ENCODE results near the gene EHMT2. TPM values are rescaled to one million over a fixed set of nuclear protein-coding genes. Genes with fewer than 3 reads are reported as not detected.
"Not testable (repeated sequence)": the region's sequence is repeated elsewhere in the genome, so short reads cannot be mapped to it uniquely, and the experiment has no call there.

Gene EHMT2
- total RNA-seq, 6 experiments from 2014 or later, result 43.4 to 47.4 (median 45.9) TPM

GRCh38 chr6:31864123-31864562 is 33.4 kb downstream of the EHMT2 start:
- not testable (repeated sequence) for H3K9me3 Mint-ChIP-seq; H3K27me3 Mint-ChIP-seq (ENCODE audit: insufficient read depth); DNase-seq; H3K36me3 Mint-ChIP-seq (ENCODE audit: low read depth)
- peaks cover 25% of the 10 kb centered on the region for H3K4me1 Mint-ChIP-seq (ENCODE audit: low read depth)
- H3K4me3 Mint-ChIP-seq, result peak overlapping the region; percentile 98
- TF ChIP-seq, protein P1, sequence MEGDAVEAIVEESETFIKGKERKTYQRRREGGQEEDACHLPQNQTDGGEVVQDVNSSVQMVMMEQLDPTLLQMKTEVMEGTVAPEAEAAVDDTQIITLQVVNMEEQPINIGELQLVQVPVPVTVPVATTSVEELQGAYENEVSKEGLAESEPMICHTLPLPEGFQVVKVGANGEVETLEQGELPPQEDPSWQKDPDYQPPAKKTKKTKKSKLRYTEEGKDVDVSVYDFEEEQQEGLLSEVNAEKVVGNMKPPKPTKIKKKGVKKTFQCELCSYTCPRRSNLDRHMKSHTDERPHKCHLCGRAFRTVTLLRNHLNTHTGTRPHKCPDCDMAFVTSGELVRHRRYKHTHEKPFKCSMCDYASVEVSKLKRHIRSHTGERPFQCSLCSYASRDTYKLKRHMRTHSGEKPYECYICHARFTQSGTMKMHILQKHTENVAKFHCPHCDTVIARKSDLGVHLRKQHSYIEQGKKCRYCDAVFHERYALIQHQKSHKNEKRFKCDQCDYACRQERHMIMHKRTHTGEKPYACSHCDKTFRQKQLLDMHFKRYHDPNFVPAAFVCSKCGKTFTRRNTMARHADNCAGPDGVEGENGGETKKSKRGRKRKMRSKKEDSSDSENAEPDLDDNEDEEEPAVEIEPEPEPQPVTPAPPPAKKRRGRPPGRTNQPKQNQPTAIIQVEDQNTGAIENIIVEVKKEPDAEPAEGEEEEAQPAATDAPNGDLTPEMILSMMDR (IDR thresholded peaks at IDR 0.05), result peak; percentile 15; the same call in 1 of the 2 replicates
- peak overlapping the region; percentile 85 for H3K27ac Mint-ChIP-seq

GRCh38 chr6:31862344-31863235 is 34.9 kb downstream of the EHMT2 start, which contains the start of gene NEU1:
Gene NEU1, minus strand, starts transcription at chr6:31862821. Its CDS starts 45 bp downstream, at chr6:31862776.
- DNase-seq, result peak; percentile 100
- no peaks in the 10 kb centered on the region for H3K9me3 Mint-ChIP-seq
- TF ChIP-seq, protein P1 (IDR thresholded peaks at IDR 0.05), result no peak
- no peaks in the 10 kb centered on the region for H3K36me3 Mint-ChIP-seq (ENCODE audit: low read depth)
- H3K27ac Mint-ChIP-seq, result peak within 1 kb of the TSS; percentile 85
- H3K4me3 Mint-ChIP-seq, result peak within 1 kb of the TSS; percentile 98
- H3K27me3 Mint-ChIP-seq (ENCODE audit: insufficient read depth), result peaks cover 3% of the 10 kb centered on the region
- H3K4me1 Mint-ChIP-seq (ENCODE audit: low read depth), result peaks cover 25% of the 10 kb centered on the region

DNA sequence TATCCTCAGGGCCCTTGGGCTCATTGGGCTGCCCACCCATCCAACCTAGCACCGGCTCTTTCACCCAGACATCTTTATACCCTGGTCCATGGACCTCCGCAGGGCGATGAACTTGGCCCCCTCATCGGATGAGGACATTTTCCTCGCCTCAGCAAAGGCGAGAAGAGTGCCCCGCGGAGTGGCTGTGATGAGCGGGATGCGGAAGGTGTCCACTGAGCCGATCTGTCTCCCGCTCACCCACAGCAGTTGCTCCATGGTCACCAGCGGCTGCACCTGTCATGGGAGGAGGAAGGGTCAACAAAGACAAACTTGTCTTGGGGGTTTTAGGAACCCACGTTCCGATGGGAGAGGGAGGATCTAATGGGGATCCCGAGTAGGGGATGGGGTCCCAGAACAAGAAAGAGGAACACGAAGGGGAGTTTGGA is 35.6 kb downstream of the EHMT2 start:
- H3K9me3 Mint-ChIP-seq, result no peaks in the 10 kb centered on the region
- peaks cover 25% of the 10 kb centered on the region for H3K4me1 Mint-ChIP-seq (ENCODE audit: low read depth)

DNA sequence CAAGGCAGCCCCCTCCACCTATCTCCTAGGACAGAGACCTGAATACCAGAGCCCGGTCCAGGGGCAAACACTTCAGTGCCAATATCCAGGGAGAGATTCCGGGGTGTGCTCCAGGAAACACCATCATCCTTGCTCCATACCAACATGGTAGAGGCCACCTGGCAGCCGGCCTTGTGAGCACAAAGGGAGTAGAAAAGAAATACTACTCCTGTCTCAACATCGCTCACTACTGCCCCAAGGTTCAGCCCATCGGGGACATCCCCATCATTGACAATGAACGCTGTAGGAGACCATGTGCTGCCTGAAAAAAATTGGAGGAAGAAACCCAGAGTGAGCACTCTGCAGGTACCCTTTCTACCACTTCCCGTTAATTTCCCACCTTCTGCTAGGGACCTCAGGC is 36.3 kb downstream of the EHMT2 start:
- H3K27me3 Mint-ChIP-seq (ENCODE audit: insufficient read depth), result peaks cover 3% of the 10 kb centered on the region
- no peaks in the 10 kb centered on the region for H3K36me3 Mint-ChIP-seq (ENCODE audit: low read depth)
- H3K4me1 Mint-ChIP-seq (ENCODE audit: low read depth), result peaks cover 25% of the 10 kb centered on the region
- H3K4me3 Mint-ChIP-seq, result peak overlapping the region; percentile 98; the same call in 1 of the 2 replicates
- no peaks in the 10 kb centered on the region for H3K9me3 Mint-ChIP-seq
- TF ChIP-seq, protein P1 (IDR thresholded peaks at IDR 0.05), result no peak
- DNase-seq, result no peak
- no peak overlapping the region for H3K27ac Mint-ChIP-seq

More for the DNA sequence above, 35.6 kb downstream of the EHMT2 start:
- TF ChIP-seq, protein P1 (IDR thresholded peaks at IDR 0.05), result no peak
- no peaks in the 10 kb centered on the region for H3K36me3 Mint-ChIP-seq (ENCODE audit: low read depth)
- H3K27ac Mint-ChIP-seq, result peak overlapping the region; percentile 85
- peak overlapping the region; percentile 98 for H3K4me3 Mint-ChIP-seq
- no peak for DNase-seq
- peaks cover 3% of the 10 kb centered on the region for H3K27me3 Mint-ChIP-seq (ENCODE audit: insufficient read depth)

GRCh38 chr6:31860349-31860748 is 37.1 kb downstream of the EHMT2 start:
- TF ChIP-seq, protein P1 (IDR thresholded peaks at IDR 0.05), result no peak
- Mint-ChIP-seq H3K27ac (no peak overlapping the region), H3K27me3 (ENCODE audit: insufficient read depth) (peaks cover 3% of the 10 kb centered on the region), H3K4me3 (no peak overlapping the region), H3K9me3 (no peaks in the 10 kb centered on the region), H3K4me1 (ENCODE audit: low read depth) (peaks cover 25% of the 10 kb centered on the region), H3K36me3 (ENCODE audit: low read depth) (no peaks in the 10 kb centered on the region)
- DNase-seq, result no peak
